ENCODE data around the gene RNASEH2A.

- TF ChIP-seq FOXA3 (CRISPR knock-in tag; IDR thresholded peaks at IDR 0.05) (no peak), USF2 (IDR thresholded peaks at IDR 0.05; ENCODE audit: low read depth, low read length) (no peak), USF2 (CRISPR knock-in tag; IDR thresholded peaks at IDR 0.05; ENCODE audit: borderline replicate concordance) (no peak), JUNB (CRISPR knock-in tag; IDR thresholded peaks at IDR 0.05; ENCODE audit: borderline replicate concordance) (no peak), POLR2A (IDR thresholded peaks at IDR 0.05; ENCODE audit: insufficient read depth in 1 of 2, low read depth in 2 of 2, low read length in 2 of 2) (no peak), CHD4 (IDR thresholded peaks at IDR 0.05; ENCODE audit: borderline replicate concordance, low read length) (no peak), NFIC (IDR thresholded peaks at IDR 0.05; ENCODE audit: low read length) (no peak), MAFF (IDR thresholded peaks at IDR 0.05; ENCODE audit: low read depth, low read length) (no peak), CREB3 (CRISPR knock-in tag; IDR thresholded peaks at IDR 0.05) (no peak), ZBTB14 (CRISPR knock-in tag; IDR thresholded peaks at IDR 0.05) (no peak), TRIM24 (CRISPR knock-in tag; IDR thresholded peaks at IDR 0.05) (no peak), ESRRA (CRISPR knock-in tag; IDR thresholded peaks at IDR 0.05; ENCODE audit: low read depth) (no peak)
Measured at GRCh38 chr19:12763100-12763499, 43.3 kb upstream of the RNASEH2A start.
